ENCODE measurements around the gene ABCA2.

DNA sequence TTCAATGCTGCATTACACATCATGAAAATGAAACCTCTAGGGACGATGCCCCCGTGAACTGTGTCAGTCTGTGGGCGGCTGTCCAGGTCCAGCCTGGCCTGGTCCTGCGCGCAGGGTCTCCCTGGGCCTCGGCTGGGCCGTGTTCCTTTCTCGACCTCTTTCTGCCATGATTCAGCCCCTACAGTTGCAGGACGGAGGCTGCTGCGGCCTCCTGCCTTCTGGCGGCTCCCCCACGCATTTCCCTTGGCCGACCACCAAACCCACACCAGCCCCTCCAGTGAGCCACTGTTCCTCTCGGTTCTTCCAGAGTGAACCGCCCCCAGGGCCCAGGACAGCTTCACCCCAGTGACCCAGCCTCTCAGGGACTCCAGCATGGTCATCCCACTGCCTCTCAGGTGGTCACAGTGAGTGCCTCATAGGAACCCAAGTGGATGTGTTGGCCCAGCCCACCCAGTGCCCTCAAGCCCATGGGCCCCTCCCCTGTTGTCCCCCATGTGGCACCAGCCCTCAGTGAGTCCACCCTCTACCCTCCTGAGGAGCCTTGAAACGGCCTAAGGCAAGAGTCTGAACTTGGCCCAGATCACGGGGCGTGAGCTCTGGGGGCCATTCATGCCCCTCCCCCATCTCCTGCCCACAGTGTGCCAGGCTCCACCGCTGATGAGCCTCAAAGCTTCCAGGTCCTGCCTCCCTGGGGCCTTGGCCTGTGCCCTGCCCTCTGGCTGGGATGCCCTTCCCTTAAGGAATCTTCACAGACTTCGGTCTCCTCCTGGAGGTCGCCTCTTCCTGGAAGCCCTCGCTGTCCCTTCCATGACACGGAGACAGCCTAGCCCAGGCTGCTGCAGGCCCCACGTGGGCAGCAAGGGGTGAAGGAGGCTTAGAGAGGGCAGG is 21.7 kb downstream of the ABCA2 start:
- TF ChIP-seq, protein P1, sequence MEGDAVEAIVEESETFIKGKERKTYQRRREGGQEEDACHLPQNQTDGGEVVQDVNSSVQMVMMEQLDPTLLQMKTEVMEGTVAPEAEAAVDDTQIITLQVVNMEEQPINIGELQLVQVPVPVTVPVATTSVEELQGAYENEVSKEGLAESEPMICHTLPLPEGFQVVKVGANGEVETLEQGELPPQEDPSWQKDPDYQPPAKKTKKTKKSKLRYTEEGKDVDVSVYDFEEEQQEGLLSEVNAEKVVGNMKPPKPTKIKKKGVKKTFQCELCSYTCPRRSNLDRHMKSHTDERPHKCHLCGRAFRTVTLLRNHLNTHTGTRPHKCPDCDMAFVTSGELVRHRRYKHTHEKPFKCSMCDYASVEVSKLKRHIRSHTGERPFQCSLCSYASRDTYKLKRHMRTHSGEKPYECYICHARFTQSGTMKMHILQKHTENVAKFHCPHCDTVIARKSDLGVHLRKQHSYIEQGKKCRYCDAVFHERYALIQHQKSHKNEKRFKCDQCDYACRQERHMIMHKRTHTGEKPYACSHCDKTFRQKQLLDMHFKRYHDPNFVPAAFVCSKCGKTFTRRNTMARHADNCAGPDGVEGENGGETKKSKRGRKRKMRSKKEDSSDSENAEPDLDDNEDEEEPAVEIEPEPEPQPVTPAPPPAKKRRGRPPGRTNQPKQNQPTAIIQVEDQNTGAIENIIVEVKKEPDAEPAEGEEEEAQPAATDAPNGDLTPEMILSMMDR (IDR thresholded peaks at IDR 0.05): no peak
- TF ChIP-seq POLR2A (IDR thresholded peaks at IDR 0.05): no peak
